Measurements from ENCODE around the gene OPA1.

The OPA1 gene

DNA sequence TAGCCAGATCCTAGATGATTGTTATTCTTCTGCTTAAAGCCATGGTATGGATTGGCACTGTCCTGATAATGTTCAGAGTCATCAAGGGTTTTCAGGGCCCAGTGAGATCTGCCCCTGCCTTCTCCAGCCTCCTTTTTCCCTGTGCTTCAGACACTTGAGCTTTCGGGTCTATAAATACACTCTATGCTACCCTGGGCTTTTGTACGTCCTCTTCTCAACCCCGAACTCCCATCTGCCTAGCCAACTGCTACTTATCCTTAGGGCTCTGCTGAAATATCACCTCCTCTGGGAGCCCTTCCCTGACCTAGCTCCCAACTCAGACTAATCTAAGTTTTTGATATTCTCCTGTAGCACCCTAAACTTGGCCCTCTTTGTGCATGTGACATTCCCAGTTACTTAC is 115.3 kb downstream of the OPA1 start:
- H3K4me3 ChIP-seq (ENCODE audit: low read depth, low read length): no peak overlapping the region
- TF ChIP-seq CTCF (IDR thresholded peaks at IDR 0.05; ENCODE audit: insufficient read depth, low read depth, low read length, missing control alignments): no peak
- DNase-seq (ENCODE audit: low read depth): no peak

- H3K4me3 ChIP-seq (ENCODE audit: low read depth, low read length): no peak overlapping the region
- DNase-seq (ENCODE audit: low read depth): no peak
- no peak for TF ChIP-seq CTCF (IDR thresholded peaks at IDR 0.05; ENCODE audit: insufficient read depth, low read depth, low read length, missing control alignments)
Measured at GRCh38 chr3:193710286-193711165, 117.5 kb downstream of the OPA1 start.

GRCh38 chr3:193711166-193711485 is 118.1 kb downstream of the OPA1 start:
- H3K4me3 ChIP-seq (ENCODE audit: low read depth, low read length): no peak overlapping the region
- DNase-seq (ENCODE audit: low read depth): no peak
- no peak for TF ChIP-seq CTCF (IDR thresholded peaks at IDR 0.05; ENCODE audit: insufficient read depth, low read depth, low read length, missing control alignments)

GRCh38 chr3:193711523-193711963 is 118.5 kb downstream of the OPA1 start:
- DNase-seq (ENCODE audit: low read depth): no peak
- TF ChIP-seq CTCF (IDR thresholded peaks at IDR 0.05; ENCODE audit: insufficient read depth, low read depth, low read length, missing control alignments): no peak
- no peak overlapping the region for H3K4me3 ChIP-seq (ENCODE audit: low read depth, low read length)

DNA sequence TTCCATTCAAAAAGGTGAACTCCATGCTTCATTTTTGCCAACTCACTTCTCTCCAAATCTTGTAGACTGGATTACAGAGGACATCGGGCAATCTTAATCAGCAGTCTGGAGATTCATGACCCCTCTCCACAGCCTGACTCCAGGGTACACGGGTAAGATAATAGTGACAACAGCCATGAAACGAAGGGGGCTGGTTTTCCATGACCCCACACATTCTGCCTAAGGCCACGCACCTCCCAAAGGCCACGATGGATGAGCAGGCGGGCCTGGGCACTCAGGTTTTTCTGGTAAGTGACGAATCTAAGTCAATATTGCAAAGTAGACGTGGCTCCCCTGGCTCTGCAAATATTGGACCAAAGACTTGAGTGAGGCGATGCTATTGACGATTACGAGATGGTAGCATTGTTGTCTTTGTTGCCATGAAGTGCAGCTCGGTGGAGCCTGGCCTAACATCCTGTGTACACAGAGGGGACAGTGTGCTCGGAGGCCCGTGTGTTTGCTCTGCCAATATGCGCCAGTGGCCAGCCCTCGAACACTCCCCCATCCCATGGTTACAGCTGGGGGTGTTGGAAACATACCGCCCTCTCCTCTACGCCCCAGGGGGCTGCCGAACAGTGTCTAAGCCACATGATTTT is 119.1 kb downstream of the OPA1 start:
- no peak for DNase-seq (ENCODE audit: low read depth)
- H3K4me3 ChIP-seq (ENCODE audit: low read depth, low read length): no peak overlapping the region
- TF ChIP-seq CTCF (IDR thresholded peaks at IDR 0.05; ENCODE audit: insufficient read depth, low read depth, low read length, missing control alignments): no peak

- H3K4me3 ChIP-seq (ENCODE audit: low read depth, low read length): no peak overlapping the region
- no peak for TF ChIP-seq CTCF (IDR thresholded peaks at IDR 0.05; ENCODE audit: insufficient read depth, low read depth, low read length, missing control alignments)
- no peak for DNase-seq (ENCODE audit: low read depth)
Measured at GRCh38 chr3:193712938-193713337, 119.9 kb downstream of the OPA1 start.

Data from GM12865 (cell line).